Fibroblast of upper back skin (primary cell): ENCODE measurements around the gene PML.

Source experiments
- DNase-seq: peaks from one replicate; pipeline ENCODE4 v3.0.0-alpha.2; 2013

PML gene

DNA sequence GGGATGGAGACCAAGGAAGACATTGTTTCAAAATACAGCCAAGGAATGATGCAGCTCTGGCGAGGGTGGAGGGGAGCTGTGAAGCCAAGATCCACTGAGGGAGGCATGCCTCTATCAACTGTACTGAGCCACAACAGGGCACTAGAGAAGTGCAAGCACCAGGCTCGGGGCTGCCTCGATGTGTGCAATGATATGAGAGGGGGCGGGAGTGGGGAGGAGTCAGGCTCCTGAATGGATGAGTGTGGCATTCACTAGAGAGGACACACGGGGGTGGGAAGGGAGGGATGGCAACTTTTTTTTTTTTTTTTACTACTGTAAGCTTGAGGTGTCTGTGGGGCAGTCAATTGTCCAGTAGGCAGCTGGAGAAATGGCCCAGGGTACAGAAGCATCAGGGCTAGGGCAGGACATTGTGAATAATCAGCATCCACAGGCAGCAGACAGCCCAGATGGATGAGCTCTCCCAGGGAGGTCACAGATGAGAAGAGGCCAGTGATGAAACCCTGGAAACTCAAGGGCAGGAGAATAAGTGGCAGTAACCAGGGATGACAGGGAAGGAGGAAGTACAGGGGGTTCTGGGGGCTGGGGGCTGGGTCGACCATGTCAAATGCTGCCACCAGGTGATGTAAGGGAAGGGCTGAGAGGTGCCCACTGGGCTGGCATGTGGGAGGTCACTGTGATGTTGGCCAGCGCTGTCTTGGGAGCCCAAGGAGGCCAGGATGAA is 8.3 kb upstream of the PML start:
- DNase-seq = no peak

DNA sequence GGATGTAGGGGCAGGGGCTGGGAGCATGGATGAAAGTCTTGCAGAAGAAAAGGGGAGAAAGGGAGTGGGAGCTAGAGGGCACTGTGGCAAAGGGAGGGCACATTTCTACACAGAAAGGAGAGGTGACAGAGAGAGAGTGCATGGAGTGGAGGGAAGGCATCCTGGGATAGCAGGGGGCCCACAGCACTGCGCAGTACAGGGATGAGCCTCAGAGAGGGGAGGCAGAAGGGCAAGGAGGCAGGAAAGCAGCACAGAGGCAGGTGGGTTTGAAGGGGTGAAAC is 7.8 kb upstream of the PML start:
- DNase-seq = no peak

DNA sequence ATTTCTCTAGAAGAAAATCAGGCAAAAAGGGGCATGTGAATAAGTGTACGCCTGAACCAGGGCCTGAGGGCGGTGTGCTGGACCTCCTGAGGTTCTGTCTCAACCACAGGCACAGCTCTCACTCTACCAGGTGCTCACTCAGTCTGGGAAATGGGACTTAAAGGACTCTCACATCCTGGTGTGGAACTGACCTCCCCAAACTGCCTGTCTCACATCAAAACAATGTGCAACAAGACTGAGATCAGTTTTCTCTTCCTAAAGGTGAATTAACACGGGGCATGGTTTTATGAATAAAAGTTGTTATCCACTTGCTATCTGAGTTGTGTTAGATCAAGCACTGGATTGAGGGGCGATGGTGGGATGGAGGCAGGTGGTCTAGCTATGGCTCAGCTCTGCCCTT is 7.3 kb upstream of the PML start:
- no peak for DNase-seq

DNA sequence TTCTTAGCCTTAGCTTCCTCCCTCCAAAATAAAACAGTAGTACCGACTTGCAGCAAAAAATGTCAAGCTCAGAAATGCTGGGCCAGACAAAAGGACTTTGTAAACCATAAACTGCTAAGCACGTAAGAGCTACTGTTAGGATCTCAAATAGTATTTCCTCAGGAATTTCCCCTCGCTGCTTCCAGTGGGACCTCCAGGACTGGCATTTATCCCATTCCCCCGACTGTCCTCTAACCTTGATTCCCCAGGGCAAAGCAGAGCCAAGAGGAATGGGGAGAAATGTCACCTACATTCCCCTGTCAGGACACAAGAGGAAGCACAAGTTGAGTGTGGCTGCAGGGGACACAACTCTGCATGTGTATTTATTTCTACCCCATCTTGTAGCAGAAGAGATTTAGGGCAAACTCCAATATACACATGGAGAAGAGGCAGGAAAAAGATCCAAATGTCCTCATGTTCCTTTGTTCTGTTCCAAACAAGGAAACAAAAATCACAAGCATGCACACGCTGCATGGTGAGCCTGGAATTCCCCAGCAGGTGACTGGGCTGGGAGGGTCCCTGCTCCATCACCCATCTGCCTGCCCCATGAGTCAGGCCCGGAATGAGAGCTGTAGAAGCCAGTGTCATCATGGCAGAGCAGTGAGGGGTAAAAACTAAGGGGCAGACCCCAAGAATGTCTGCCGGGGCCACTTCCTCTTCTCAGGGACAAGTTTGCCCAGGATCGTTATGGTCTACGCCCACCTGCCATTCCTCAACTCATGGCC is 6.7 kb upstream of the PML start:
- no peak for DNase-seq

DNA sequence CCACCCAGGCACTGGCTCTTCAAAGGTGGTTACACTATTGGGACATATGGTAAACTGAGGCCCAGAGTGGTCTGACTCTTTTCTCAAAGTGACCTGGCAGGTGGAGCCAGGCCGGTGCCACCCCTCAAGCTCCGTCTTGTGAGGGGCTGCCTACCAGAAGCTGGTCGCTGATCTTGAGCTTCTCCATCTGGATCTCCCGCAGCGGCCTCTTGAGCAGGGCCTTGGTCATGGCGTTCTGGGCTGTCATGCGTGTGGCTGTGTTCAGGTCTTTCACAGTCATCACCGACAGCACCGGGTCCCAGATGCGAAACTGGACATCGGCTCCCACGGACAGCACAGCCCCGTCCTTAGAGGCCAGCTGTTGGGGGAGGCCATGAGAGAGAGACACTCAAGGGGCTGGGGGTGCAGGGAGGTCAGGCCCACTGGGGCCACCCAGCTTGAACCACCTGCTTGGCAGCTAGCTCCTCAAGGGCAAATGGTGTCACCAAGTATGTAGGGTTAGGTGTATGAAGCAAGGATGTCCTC is 6.0 kb upstream of the PML start:
- DNase-seq = no peak

DNA sequence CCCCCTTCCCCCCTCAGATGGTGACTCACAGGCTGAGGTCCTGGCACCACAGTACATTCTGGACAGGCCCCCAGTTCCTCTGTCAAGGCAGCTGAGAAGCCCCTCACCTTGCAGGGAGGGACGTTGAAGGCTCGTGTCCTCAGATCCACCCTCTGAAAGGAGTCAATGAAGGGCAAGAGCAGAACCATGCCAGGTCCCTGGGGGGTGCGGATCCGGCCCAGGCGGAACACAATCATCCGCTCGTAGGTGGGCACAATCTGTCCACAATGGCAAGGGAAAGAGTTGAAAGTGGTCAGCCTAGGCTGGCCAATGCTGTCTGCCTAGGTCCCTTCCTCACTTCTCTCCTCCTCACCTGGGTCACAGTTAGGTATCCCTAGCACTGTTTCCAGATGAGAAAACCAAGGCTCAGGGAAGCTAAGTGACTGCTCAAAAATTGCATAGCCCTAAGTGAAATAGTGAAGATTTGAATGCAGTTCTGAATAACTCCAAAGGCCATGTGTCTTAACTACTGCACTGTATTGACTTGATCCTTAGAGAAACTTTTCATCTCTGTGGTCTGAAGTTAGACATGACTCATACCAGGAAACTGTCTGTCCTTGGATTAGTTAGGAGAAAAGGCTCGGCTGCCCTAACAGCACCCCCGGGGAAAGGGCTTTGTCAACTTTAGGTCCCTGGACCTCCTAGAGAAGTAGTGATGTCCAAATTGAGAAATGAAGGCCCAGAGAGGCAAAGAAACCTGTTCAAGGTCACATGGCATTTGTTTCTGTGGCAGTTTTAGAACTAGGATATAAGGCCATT is 5.3 kb upstream of the PML start:
- DNase-seq = peak; percentile 86

DNA sequence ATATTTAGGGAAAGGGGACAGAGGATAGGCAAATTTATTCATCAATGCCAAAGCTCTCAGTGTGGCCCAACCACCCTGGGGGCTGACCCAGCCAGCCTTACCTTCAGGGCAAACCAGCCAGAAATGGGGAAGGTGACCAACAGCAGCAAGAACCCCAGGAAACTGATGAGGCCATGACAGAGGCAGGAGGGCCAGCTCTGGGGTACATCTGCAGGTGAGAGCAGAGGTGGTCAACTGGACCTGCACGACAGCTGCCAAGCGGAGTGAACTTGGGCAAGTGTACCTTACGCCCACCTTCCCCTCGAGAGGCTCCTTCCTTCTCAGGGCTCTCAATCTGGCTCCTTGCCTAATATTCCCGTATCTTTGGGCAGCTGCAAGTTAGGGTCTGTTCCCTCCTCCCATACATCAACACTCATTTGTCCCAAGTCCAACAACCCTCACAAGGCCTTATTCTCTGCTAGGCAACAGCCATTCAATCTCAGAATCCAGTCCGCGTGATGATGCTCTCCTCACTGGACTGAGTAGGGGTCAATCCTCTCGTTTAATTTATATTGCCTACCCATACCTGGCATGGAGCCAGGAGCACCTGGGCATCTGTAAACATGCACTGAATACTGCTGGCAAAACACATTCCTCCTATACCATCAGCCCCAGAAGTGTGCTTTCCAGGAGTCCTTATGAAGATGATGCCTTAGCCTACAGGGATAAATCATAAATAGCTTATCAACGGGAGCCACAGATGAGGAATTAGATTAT is 4.1 kb upstream of the PML start:
- no peak for DNase-seq

DNA sequence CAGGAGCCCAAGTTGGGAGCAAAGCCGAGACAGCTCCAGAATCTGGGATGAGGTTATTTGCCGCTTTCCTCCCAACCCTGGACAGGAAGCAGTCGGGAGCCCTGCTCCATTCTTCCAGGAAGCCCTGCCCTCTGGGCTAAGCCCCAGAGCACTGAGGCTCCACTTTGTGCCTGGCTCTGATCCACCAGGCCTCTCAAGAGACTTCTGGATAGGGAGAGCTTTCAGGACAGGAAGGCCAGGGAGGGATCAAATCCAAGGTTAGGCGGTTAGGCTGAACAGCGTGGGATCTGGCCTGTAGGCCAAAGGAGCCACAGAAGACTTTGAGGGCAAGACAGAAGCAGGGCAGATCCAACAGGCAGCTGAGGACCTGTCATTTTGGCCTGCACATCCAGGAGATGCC is 3.3 kb upstream of the PML start:
- peak; percentile 66 for DNase-seq

DNA sequence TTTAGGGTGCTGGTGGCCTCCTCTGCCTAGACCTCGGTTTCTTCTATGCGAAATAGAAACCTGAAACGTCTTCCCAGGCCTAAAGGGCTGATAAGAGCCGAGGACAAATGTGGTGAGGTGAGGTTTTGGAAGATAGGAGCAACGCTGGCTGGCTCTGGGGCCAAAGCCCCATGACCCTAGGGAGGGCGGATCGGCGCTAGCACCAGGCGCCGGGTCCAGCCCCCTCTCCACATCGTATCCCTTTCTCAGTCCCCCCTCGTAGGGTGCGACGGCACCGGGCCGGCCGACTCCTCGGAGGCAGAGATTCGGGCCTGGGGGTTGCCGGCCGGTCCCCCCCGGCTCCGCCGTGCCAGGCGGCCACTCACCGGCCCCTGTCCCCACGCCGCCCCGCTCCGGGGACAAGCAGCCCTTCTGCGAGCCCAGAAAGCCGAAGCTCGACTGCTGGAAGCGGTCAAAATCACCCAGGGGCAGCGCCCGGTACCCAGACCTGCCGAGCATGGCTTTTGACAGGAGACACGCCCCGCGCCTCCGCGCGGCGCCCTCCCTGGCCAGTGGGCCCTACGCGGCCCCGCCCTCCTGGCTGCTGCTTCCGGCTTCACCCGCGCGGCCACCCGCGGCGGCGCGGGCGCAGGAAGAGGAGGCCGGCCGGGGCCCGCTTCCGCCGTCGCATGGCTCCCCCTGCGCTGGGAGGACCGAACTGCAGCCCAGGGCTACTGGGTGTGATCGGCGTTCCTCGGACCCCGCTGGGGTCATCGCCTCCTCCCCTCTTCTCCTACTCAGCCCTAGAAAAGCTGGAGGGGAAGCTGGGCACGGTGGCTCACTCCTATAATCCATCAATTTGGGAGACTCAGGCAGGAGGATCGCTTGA is 2.6 kb upstream of the PML start, which contains the start of gene STOML1:
TSS of gene STOML1 (minus strand) at position 570 of the 868 bp plus-strand sequence. CDS start at position 498, 72 bp downstream.
- peak; percentile 92 for DNase-seq

DNA sequence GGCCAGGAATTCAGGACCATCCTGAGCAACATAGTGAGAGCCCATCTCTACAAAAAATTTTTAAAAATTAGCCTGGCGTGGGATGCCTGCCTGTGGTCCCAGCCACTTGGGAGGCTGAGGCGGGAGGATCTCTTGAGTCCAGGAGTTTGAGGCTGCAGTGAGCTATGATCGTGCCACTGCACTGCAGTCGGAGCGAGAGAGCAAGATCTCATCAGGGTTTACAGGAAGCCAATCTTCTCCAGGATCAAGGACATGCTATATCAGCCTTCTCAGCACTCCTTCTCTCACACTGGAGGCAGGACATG is 2.0 kb upstream of the PML start:
- DNase-seq = no peak

DNA sequence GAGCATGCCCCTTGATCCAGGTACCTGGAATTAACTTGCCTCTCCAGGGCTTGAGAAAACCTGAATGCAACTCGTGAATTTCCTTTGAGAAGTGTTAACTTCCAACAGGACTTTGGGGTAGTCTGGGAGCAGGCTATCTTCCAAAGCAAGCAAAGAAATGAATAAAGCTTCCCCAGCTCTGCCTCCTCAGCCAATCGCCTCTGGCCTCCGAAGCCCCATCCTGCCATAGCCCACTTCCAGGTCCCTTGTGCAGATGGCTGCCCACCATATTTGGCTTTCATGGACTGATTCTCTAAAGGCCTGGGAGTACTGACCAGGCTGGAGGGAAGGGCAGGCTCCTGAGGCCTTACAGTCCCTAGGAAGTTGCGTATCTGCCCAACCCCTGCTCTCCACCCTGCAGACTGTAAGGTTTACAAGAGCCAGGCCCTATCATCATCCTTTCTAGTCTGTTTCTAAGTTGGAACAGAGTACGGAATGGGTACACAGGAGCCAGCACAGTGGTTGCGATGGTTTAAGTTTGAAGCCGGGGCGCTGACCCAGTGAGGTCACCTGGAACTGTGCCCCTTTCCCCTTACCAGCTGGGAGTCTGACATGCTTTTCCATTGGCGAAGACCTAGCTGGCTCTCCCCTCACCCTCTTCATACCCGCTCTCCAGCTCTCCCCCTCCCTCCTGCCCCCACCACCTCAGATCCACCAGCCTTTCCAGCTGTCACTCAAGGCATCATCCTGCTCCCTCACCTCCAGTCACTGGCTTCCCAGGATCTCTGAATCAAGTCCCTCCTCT is 1.1 kb upstream of the PML start:
- DNase-seq = no peak

DNA sequence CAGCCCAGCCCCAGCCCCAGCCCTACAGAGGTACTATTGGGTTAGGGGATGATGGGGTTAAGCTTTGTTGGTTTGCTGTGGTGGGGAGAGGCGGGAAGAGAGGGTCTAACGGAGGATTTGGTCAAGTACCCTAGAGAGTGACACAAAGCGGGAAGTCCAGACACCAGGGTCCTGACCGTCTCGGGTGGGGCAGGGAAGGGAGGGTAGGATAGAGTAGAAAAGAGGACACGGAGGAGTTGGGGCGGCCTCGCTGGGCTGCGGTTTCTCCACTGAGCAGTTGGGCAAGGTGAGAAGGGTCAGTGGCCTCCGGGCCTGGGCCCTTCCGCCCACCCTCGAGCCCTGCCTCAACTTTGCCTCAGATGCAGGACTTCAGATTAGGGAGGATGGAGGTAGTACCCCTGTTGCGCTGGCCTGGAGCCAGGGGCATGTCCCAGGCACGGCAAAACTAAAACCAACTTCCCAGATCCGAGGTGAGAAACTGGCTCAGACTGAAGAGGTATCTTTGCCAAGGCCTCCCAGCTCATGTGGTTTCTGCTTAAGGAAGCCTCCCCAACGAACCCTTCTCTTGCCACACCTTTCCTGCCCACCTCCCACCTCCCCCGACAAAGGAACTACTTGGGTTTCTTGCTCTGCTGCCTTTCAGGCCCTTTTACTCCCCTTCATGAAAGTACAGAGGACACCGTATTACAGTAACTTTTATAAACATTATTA is 551 bp downstream of the PML start:
- no peak for DNase-seq

DNA sequence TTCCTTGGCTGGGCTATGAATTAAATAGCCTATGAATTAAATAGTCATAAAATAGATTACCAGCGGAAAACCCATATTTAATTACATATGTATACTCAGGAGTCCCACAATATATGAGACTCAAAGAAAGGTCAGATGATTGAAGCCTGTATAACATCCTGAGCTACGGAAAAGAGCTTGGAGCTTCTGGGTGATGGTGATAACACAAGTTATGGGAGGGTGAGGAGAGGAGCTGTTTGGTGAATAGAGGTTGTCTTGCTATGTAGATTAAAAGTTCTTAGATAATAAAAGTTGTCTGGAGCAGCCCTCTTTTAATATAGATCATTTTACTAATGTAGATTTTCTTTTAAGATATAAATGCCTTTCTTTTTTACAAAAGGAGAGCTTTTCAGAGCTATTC is 1.8 kb downstream of the PML start:
- no peak for DNase-seq

DNA sequence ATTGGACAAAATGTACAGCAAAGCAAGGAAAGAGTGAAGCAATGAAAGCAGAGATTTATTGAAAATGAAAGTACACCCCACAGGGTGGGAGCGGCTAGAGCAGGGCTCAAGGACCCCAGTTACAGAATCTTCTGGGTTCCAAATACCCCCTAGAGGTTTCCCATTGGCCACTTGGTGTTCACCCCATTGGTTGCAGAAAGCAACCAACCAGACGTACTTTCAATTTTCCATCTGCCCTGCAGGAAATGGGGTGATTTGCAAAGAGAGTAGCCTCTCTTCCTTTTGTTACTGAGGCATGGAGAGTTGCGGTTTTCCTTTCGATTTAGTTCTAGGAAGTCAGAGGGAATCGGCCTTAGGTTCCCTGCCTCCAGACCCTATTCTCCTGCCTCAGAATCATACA is 2.4 kb downstream of the PML start:
- DNase-seq = no peak

DNA sequence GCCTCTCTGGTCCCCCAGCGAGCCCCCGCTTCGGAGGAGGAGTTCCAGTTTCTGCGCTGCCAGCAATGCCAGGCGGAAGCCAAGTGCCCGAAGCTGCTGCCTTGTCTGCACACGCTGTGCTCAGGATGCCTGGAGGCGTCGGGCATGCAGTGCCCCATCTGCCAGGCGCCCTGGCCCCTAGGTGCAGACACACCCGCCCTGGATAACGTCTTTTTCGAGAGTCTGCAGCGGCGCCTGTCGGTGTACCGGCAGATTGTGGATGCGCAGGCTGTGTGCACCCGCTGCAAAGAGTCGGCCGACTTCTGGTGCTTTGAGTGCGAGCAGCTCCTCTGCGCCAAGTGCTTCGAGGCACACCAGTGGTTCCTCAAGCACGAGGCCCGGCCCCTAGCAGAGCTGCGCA is 3.5 kb downstream of the PML start:
- DNase-seq = no peak

DNA sequence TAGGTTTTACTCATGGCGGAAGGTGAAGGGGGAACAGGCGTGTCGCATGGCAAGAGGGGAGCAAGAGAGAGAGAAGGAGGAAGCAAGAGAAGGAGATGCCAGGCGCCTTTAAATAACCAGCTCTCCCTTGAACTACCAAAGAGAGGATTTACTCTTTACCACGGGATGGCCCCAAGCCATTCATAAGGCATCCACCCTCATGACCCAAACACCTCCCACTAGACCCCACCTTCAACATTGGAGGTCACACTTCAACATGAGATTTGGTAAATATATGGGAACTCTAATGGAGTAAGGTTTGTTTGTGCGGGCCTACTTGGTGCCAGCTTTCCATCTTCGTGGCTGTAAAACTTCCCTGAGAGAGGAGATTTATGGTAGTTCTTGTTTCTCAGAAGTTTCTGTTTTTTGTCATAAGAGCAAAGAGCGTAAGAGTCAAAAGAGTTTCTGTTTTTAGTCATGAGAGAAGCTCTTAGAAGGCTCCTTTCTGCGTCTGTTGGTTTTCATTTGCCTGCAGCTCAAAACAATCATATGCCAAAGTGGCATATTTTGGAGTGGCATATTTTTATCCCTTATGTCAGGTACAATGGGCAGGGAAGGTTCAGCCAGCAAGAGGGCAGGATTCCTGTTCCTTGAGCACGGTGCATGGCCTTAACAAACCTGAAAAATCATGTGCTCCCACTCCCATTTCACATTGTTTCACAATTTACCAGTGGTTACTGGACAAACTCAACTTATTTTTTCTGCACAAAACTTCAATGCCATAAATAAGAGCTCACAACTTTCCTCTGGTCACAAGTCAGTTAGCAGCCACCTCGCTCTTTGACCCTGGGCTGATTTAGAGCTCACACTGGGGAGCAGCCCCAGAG is 12.5 kb downstream of the PML start:
- DNase-seq = no peak

DNA sequence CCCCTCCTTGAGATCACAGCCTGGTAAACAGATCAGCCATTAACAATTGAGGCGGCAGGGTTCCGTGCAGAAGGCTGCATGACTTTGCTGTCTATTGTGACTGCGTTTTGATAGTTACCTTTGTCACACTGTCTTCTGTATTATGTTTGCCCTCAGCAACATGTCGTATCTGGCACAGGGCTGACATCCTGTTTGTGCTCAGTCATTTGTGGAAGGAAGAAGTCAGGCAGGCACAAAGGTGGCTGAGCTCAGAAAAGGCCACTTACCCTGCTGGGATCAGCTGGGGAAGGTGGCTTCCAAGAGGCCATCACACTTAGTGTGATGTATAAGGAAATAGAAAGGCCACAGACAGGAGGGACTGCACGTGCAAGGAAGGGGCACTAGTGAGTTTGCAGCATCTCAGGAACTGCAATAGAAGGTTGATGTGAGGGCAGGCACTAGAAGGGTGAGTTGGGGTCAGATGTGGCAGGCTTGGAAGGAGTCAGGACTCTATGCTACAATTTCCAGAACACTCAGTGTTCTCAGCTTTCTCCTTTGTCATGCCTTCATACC is 13.4 kb downstream of the PML start:
- no peak for DNase-seq

DNA sequence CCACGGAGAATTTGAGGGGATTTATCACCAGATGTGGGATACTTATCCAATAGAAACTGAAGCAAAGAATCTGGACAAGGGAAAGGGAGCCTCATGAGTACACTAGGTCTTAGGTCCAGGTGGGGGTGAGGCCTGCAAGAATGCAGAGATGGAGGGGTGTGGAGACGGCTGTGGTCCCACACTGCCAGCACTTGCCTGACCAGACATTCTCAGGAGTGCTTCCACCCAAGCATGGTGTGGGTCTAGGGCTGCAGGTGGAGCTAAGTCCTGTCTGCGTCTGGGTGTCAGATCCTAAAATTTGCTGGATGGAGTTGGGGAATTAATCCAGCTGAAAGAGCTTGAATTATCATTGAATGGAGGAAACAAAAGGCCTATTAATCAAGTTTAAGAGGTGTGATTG is 14.4 kb downstream of the PML start:
- no peak for DNase-seq

DNA sequence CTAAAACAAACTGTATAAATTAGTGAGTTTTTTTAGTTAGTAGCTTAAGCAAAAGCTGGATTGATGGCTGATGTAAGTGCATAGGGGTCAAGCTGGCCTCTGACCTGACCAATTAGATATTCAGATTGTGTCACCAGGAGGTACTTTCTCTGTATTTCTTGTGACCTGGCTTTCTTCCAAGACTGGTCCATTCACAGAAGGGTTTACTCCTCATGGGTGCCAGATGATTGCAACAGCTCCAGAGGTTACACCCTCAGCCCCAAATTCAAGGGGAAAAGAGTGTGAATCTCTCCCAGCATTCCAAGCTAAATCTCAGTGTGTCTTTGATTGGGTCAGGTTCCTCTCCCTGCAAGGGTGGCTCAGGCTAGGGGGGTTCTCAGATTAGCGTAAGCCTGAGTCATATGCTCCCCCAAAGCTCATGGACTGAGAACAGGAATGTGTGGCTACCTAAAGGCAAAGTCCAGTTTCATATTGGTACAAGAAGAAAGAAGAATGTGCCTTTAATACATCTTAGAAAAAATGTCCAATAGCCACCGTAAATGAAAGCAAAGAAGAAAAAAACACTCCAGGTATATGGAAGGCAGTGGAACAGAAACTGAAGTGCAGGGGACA is 16.5 kb downstream of the PML start:
- DNase-seq = peak; percentile 16
